Natural killer cell treated with Interleukin-12 subunit alpha and Interleukin-12 subunit beta and Interleukin-15 and Interleukin-18, amount 100 ng/mL, for 72 hours (primary cell): Measurements from ENCODE around the gene RNF215. TPM values are rescaled to one million over a fixed set of nuclear protein-coding genes. Genes with fewer than 3 reads are reported as not detected.

Experiments
- ATAC-seq, 2 donors: fragments of 150-1000 bp; cut with Tn5 transposase in 1 of 2; sonication (Bioruptor Pico), chemical (Tn5 transposase) in 1 of 2; 2 replicates each; pipeline ENCODE4 v1.10.0; 2021
- DNase-seq: peaks from one replicate; pipeline ENCODE4 v3.0.0; 2022; ENCODE audit warnings: low spot score
- H3K27ac Mint-ChIP-seq, 2 donors: 1 replicate in 1 of 2; 2 replicates in 1 of 2; pipeline ENCODE4 v1.8.0; 2022; ENCODE audit warnings: mixed read lengths in 2 of 2, mild to moderate bottlenecking in 1 of 2, moderate library complexity in 1 of 2
- H3K27me3 Mint-ChIP-seq, 2 donors: 1 replicate in 1 of 2; 2 replicates in 1 of 2; pipeline ENCODE4 v1.8.0; 2022; ENCODE audit warnings: mixed read lengths in 2 of 2
- H3K36me3 Mint-ChIP-seq: one replicate; pipeline ENCODE4 v1.8.0; 2022; ENCODE audit warnings: mixed read lengths
- H3K4me1 Mint-ChIP-seq, 2 donors: 1 replicate in 1 of 2; 2 replicates in 1 of 2; pipeline ENCODE4 v1.8.0; 2022; ENCODE audit warnings: low read depth in 2 of 2, mixed read lengths in 2 of 2, mild to moderate bottlenecking in 1 of 2
- H3K4me3 Mint-ChIP-seq: one replicate; pipeline ENCODE4 v1.8.0; 2022; ENCODE audit warnings: mixed read lengths
- H3K9me3 Mint-ChIP-seq: 2 replicates; pipeline ENCODE4 v1.8.0; 2022; ENCODE audit warnings: mixed read lengths
- total RNA-seq, 2 donors: library from RNA; stranded (reverse); gene quantifications; one replicate each; pipeline ENCODE4 v1.2.3, GENCODE V29; 2022

RNF215 gene
- total RNA-seq, 2 donors from 2014 or later: 5.2 to 7.4 TPM

- no peaks in the 10 kb centered on the region for H3K9me3 Mint-ChIP-seq
- peaks cover 10% of the 10 kb centered on the region for H3K36me3 Mint-ChIP-seq
- DNase-seq (no peak), ATAC-seq (no peak)
- H3K27ac Mint-ChIP-seq: no peak overlapping the region
- no peaks in the 10 kb centered on the region for H3K4me1 Mint-ChIP-seq
- no peak overlapping the region for H3K4me3 Mint-ChIP-seq
- no peaks in the 10 kb centered on the region for H3K27me3 Mint-ChIP-seq
Measured at GRCh38 chr22:30334646-30335045, 52.6 kb downstream of the RNF215 start.

GRCh38 chr22:30333707-30334087 is 53.5 kb downstream of the RNF215 start:
- no peak for ATAC-seq
- H3K27me3 Mint-ChIP-seq: no peaks in the 10 kb centered on the region
- H3K4me1 Mint-ChIP-seq: no peaks in the 10 kb centered on the region
- DNase-seq: no peak
- H3K9me3 Mint-ChIP-seq: no peaks in the 10 kb centered on the region
- no peak overlapping the region for H3K27ac Mint-ChIP-seq
- H3K4me3 Mint-ChIP-seq: no peak overlapping the region
- H3K36me3 Mint-ChIP-seq: peaks cover 9% of the 10 kb centered on the region

- DNase-seq (no peak), ATAC-seq (no peak)
- H3K36me3 Mint-ChIP-seq: peaks cover 6% of the 10 kb centered on the region
- no peaks in the 10 kb centered on the region for H3K9me3 Mint-ChIP-seq
- no peaks in the 10 kb centered on the region for H3K4me1 Mint-ChIP-seq
- H3K4me3 Mint-ChIP-seq: no peak overlapping the region
- no peak overlapping the region for H3K27ac Mint-ChIP-seq
- H3K27me3 Mint-ChIP-seq: no peaks in the 10 kb centered on the region
Measured at GRCh38 chr22:30332994-30333706, 54.1 kb downstream of the RNF215 start.

- Mint-ChIP-seq H3K27ac (no peak overlapping the region), H3K36me3 (peaks cover 6% of the 10 kb centered on the region), H3K4me1 (peaks cover under 1 to 4% of the 10 kb centered on the region in 2 donors), H3K9me3 (no peaks in the 10 kb centered on the region), H3K4me3 (no peak overlapping the region), H3K27me3 (no peaks in the 10 kb centered on the region)
- DNase-seq (no peak), ATAC-seq (no peak)
Measured at GRCh38 chr22:30332551-30332950, 54.7 kb downstream of the RNF215 start.

Other genes with a start within 250 kb of the RNF215 start
- gene LIF, start 140.7 kb downstream of the RNF215 start, total RNA-seq: 100 to 1,000 TPM in 1 of 2 donors, 10 to 100 TPM in 1; 63.3 to 125 TPM
- gene OSM, start 120.6 kb downstream of the RNF215 start, total RNA-seq: 10 to 100 TPM; 15.5 to 38.7 TPM
- gene CASTOR1, start 97.9 kb downstream of the RNF215 start, total RNA-seq: 1 to 10 TPM; 4.0 to 4.4 TPM
- 10 to 100 TPM; 13.9 to 28.3 TPM for gene TBC1D10A, start 60.5 kb downstream of the RNF215 start, total RNA-seq
- gene SF3A1, start 30.5 kb downstream of the RNF215 start, total RNA-seq: 100 to 1,000 TPM; 225 to 301 TPM
- gene CCDC157, start 30.4 kb downstream of the RNF215 start, total RNA-seq: 1 to 10 TPM; 3.3 to 6.8 TPM
- 1 to 10 TPM in 1 of 2 donors, under 1 TPM in 1; 0.40 to 1.3 TPM for gene SEC14L2, start 9.6 kb upstream of the RNF215 start, total RNA-seq
- gene MTFP1, start 38.4 kb upstream of the RNF215 start, total RNA-seq: 10 to 100 TPM; 58.7 to 67.4 TPM
- not detected for gene SEC14L3, start 84.6 kb upstream of the RNF215 start, total RNA-seq
- not detected for gene SEC14L4, start 118.3 kb upstream of the RNF215 start, total RNA-seq
- not detected for gene SEC14L6, start 159.3 kb upstream of the RNF215 start, total RNA-seq
- gene GAL3ST1, start 187.3 kb upstream of the RNF215 start, total RNA-seq: not detected
- 100 to 1,000 TPM in 1 of 2 donors, 10 to 100 TPM in 1; 94.5 to 173 TPM for gene PES1, start 204.5 kb upstream of the RNF215 start, total RNA-seq
- under 1 TPM in 1 of 2 donors, not detected in 1; 0.19 TPM for gene TCN2, start 219.8 kb upstream of the RNF215 start, total RNA-seq
- gene SLC35E4, start 248.4 kb upstream of the RNF215 start, total RNA-seq: 1 to 10 TPM; 3.4 to 6.8 TPM